DMS153 treated with DMSO at 0.1 percent for 48 hours (cell line): ENCODE measurements around the gene HLA-DQB1.

ENCODE experiments used
- DNase-seq: peaks from one replicate; lab custom pipeline; 2025; ENCODE audit not compliant: unreplicated experiment; lab: John Stamatoyannopoulos, UW

HLA-DQB1 gene

DNA sequence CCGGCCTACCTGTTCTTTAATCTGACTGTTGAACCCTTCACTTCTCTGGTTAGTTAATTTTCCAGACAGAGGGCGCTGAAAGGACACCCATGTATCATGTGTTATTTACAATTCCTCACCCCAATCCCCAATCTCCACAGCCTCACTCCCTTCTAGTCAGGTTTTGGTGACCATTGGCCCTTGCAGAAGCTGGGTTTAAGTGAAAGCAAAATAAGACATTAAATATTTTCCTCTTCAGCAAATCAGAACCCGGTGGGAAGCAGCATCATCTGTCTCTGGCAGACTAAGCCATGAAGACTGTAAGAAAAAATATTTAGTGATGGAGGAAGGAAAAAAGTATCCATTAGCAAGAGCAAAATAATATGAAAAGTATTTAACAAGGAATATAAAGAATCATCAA lies 38.6 kb downstream of the HLA-DQB1 start:
- no peak for DNase-seq

GRCh38 chr6:32627249-32627648 lies 39.2 kb downstream of the HLA-DQB1 start:
- DNase-seq = no peak

DNA sequence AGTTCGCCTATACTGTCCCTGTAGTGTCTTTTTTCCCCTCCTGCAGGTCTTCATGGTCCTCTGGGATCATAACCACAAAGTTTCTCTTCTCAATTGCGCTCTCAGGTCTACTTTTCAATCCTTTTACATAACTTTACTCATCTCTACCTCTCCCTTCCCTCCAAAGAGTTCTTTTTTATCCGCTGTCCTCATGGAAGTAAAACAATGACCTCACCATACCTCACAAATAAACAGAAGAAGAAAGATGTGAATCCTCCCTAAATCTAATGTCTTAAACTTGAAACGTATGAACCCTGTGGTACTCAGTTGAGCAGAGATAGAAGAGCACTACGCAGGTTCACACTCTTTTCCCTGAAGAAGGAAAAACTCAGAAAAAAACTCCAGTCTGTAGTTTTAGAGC lies 41.3 kb downstream of the HLA-DQB1 start:
- DNase-seq = no peak

DNA sequence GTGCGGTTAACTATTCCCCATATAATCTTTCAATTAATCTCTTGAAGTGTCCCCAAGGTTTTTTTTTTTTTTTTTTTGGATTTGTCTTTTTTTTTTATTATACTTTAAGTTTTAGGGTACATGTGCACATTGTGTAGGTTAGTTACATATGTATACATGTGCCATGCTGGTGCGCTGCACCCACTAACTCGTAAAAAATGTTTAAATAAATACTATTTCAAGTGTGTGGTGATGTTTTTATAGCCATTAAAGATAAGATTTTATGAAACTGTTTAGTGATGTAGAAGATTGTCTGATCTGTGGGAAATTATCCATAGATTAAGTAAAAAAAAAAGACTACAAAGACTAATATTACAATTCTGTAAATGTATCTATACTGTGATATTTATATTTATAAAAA lies 41.9 kb downstream of the HLA-DQB1 start:
- no peak for DNase-seq

DNA sequence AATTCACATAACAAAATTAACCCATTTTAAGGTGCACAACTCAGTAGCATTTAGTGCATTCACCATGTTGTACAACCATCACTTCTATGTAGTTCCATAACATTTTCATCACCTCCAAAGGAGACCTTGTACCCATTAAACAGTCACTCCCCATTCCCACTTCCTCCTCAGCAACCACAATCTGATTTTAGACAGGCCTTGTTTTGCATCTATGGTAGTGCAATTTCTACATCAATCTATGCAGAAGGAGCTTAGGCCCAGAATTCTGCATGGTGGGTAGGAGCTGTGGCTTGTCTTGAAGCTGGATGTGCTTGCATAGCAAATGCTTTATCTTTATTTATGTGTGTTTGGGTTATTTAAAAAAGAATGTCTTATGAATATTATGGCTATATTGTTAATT lies 42.8 kb downstream of the HLA-DQB1 start:
- no peak for DNase-seq

GRCh38 chr6:32622545-32623401 lies 43.7 kb downstream of the HLA-DQB1 start:
- DNase-seq = peak; percentile 22

- DNase-seq = no peak
Observed at GRCh38 chr6:32621372-32621771, 45.1 kb downstream of the HLA-DQB1 start.

GRCh38 chr6:32617751-32618150 lies 48.7 kb downstream of the HLA-DQB1 start:
- DNase-seq = no peak

DNA sequence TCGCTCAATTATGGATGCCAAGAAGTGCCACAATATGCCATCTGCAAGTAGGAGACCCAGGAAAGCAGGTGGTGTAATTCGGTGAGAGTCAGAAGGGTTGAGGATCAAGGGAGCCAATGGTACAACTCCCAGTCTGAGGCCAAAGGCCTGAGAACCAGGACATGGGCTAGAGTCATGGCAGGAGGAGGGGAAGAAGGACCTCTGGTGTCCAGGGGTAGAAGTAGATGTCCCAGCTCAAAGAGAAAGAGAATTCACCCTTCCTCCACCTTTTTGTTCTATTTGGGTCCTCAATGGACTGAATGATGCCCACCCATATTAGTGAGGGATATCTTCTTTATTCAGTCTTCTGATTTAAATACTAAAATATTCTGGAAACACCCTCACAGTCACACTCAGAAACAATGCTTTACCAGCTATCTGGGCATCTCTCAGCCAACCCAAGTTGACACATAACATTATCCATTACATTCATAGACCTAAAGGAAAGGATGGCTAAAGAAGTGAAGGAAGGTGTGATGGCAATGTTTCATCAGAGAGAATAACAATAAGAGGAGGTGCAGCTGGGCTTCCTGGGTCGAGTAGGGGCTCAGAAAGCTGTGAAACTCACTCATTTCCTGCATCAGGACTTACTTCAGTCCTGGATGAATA lies 50.4 kb downstream of the HLA-DQB1 start:
- DNase-seq = no peak

- no peak for DNase-seq
Observed at GRCh38 chr6:32614366-32615081, 51.9 kb downstream of the HLA-DQB1 start.

- no peak for DNase-seq
Observed at GRCh38 chr6:32613475-32613874, 53.0 kb downstream of the HLA-DQB1 start.

DNA sequence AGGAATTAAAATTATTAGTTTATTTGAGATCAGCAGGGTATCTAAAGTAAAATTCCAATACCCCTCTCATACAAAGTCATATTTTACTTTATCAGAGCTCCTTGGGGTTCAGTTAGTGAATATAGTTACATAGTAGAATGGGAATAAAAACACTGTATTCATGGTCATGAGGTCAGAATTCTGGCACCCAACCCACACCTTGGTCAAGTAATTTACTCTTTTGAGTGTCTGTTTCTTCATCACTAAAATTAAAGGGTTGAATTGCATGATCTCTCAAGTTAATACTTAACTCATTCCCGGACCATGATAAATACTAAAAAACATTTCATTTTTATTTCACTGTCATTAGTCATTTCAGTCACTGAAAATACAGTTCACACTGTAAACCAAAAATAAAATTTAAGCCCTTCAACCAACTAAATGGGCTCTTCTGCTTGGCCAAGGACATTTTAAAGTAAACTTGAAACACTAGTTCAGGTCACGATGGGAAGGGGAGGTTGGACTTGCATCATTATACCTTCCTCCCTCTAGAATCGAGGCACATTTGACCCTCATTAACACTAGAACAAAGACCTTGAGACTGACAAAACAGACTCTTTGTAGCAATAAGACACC lies 55.7 kb downstream of the HLA-DQB1 start:
- no peak for DNase-seq

DNA sequence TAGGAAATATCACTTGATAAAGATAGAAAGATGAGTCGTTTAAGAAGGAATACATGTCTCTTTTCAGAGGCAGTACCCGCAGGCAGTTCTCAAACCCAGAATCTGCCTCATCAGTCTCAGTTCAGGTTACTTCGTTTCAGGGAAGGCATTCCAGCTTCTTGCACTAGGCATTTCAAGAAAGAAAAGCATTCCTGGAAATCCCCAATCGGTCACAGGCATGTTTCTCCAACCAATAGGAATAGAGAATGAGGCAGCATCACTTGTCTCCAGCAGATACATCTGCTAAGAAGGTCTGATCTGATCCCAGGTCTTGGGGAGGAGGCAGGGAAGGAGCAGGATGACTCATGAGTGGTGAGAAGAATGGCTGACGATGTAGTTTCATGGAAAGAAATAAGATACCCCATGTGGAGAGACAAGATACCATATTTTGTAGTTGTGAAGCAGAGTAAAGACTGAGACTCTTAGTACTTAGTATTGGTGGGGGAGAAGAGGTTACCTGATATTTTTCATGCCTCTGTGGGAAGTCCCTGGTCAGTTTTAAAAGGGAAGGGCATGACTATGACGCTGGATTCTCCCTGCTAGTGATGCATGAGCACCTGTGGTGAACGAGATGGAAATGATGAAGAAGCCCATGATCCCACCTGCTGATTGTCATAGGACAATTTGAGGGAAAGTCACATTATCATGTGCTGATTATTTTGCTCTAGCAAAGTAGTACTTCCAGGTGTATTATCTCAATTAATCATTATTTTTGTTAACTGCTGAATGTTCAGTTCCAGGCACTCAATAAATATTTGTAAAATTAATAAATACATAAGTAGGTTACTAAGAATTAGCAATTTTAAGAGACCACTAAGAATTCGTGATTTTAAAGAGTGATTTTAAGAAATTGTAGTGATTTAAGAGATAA lies 56.5 kb downstream of the HLA-DQB1 start:
- DNase-seq = peak; percentile 40
